Liver (tissue), 3 donors: Measurements from ENCODE around the gene RGL2.

Source experiments
- FOXA1 ChIP-seq: IDR thresholded peaks from 2 replicates; pipeline ENCODE4 v1.6.1; 2016; ENCODE audit warnings: antibody characterized with exemption
- RAD21 ChIP-seq, 2 donors: IDR thresholded peaks; 2 replicates each; pipeline ENCODE4 v1.6.1; 2016; ENCODE audit warnings: antibody characterized with exemption in 2 of 2, mild to moderate bottlenecking in 2 of 2
- TF ChIP-seq, protein P1 (sequence below): fragments of 150-350 bp; IDR thresholded peaks from 2 replicates; pipeline ENCODE4 v1.5.1; 2017; ENCODE audit warnings: improper control_type of control experiment, low read depth, low read length; ENCODE audit not compliant: missing input control
- TF ChIP-seq, protein P2 (sequence below): IDR thresholded peaks from 2 replicates; pipeline ENCODE4 v1.6.1; 2016; ENCODE audit warnings: antibody characterized with exemption, mild to moderate bottlenecking
- donor health status: healthy.
- donor health status: healthy.

GRCh38 chr6:33306356-33306755, 7.6 kb upstream of the RGL2 start:
- TF ChIP-seq, protein P1, sequence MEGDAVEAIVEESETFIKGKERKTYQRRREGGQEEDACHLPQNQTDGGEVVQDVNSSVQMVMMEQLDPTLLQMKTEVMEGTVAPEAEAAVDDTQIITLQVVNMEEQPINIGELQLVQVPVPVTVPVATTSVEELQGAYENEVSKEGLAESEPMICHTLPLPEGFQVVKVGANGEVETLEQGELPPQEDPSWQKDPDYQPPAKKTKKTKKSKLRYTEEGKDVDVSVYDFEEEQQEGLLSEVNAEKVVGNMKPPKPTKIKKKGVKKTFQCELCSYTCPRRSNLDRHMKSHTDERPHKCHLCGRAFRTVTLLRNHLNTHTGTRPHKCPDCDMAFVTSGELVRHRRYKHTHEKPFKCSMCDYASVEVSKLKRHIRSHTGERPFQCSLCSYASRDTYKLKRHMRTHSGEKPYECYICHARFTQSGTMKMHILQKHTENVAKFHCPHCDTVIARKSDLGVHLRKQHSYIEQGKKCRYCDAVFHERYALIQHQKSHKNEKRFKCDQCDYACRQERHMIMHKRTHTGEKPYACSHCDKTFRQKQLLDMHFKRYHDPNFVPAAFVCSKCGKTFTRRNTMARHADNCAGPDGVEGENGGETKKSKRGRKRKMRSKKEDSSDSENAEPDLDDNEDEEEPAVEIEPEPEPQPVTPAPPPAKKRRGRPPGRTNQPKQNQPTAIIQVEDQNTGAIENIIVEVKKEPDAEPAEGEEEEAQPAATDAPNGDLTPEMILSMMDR = no peak
- TF ChIP-seq, protein P2, sequence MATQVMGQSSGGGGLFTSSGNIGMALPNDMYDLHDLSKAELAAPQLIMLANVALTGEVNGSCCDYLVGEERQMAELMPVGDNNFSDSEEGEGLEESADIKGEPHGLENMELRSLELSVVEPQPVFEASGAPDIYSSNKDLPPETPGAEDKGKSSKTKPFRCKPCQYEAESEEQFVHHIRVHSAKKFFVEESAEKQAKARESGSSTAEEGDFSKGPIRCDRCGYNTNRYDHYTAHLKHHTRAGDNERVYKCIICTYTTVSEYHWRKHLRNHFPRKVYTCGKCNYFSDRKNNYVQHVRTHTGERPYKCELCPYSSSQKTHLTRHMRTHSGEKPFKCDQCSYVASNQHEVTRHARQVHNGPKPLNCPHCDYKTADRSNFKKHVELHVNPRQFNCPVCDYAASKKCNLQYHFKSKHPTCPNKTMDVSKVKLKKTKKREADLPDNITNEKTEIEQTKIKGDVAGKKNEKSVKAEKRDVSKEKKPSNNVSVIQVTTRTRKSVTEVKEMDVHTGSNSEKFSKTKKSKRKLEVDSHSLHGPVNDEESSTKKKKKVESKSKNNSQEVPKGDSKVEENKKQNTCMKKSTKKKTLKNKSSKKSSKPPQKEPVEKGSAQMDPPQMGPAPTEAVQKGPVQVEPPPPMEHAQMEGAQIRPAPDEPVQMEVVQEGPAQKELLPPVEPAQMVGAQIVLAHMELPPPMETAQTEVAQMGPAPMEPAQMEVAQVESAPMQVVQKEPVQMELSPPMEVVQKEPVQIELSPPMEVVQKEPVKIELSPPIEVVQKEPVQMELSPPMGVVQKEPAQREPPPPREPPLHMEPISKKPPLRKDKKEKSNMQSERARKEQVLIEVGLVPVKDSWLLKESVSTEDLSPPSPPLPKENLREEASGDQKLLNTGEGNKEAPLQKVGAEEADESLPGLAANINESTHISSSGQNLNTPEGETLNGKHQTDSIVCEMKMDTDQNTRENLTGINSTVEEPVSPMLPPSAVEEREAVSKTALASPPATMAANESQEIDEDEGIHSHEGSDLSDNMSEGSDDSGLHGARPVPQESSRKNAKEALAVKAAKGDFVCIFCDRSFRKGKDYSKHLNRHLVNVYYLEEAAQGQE = no peak
- TF ChIP-seq RAD21 (IDR thresholded peaks at IDR 0.05) (no peak), FOXA1 (no peak)
